CD4-positive, alpha-beta T cell treated with Interleukin-6 at 100 ng/mL for 8 hours (primary cell): ENCODE results near the gene TLR2.
A peak's percentile ranks its signal among the peaks of the same experiment; 100 is the strongest.

Experiments used
- DNase-seq: peaks from one replicate; pipeline ENCODE4 v3.0.0-alpha.2; 2020; ENCODE audit warnings: mixed read lengths, low spot score

The TLR2 gene

GRCh38 chr4:153733751-153734448 lies 49.8 kb downstream of the TLR2 start:
- DNase-seq, result no peak

GRCh38 chr4:153735906-153736461 lies 51.9 kb downstream of the TLR2 start:
- DNase-seq, result no peak

GRCh38 chr4:153741541-153741940 lies 57.5 kb downstream of the TLR2 start:
- no peak for DNase-seq

GRCh38 chr4:153745651-153746050 lies 61.6 kb downstream of the TLR2 start:
- DNase-seq, result no peak

- DNase-seq, result no peak
These were observed 63.4 kb downstream of the TLR2 start for GRCh38 chr4:153747406-153747955.

- DNase-seq, result no peak
These were observed 64.3 kb downstream of the TLR2 start for GRCh38 chr4:153748378-153748777.

GRCh38 chr4:153750197-153750817 lies 66.2 kb downstream of the TLR2 start:
- DNase-seq, result peak; percentile 65

- no peak for DNase-seq
These were observed 71.1 kb downstream of the TLR2 start for GRCh38 chr4:153755186-153755585.
